GM18858 (cell line): Measurements from ENCODE around the gene TMPRSS9.

Experiments
- ATAC-seq: cut with Tn5 transposase; IDR thresholded peaks from one replicate; pipeline ENCODE4 v1.9.1; 2021; ENCODE audit not compliant: unreplicated experiment

Gene TMPRSS9

DNA sequence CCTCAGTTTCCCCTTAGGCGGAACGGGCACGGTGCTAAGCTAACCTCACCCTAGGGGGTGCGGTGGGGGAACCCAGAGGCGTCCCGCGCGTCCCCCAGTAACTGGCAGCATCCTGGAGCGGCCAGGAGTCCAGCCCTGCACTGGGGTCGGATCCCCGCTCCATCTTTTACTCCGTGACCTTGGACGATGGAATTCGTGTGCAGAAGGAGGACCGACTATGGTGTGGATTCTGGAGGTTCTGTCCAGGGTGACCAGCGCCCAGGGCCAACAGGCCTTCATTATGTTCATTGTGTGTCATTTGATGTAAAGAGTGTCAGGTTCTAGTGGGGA is 31.0 kb upstream of the TMPRSS9 start:
- ATAC-seq, result no peak

DNA sequence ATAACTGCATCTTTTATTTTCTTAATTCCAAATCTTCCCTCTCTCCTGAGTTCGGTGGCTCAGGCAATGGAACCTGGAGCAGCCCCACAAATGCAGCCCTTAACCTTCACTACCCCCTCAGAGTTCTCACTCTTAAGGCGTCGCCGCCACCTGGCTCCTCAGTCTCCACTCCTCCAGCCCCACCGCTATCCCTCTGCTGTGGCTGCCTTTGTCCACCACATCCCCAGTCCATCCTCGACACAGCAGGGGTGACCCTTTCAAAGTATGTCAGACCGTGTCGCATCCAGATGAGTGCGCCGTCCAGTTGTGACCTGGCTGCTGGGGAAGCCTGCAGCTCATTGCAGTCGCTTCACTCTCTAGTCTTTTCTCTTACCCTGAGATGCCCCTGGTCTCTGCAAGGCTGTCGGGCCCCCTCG is 30.6 kb upstream of the TMPRSS9 start:
- no peak for ATAC-seq

DNA sequence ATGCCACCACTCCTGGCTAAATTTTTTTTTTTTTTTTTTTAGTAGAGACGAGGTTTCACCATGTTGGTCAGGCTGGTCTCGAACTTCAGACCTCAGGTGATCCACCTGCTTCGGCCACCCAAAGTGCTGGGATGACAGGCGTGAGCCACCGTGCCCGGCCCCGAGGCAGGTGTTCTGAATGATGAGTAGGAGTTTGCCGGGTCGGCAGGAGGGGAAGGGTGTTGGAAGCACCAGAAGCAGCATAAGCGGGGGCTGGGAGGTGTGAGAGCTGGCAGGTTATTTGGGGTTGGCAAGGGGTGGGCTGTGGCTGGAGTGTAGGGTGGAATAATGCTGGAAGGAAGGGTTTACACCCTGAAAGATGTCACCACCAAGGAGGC is 29.8 kb upstream of the TMPRSS9 start:
- no peak for ATAC-seq

DNA sequence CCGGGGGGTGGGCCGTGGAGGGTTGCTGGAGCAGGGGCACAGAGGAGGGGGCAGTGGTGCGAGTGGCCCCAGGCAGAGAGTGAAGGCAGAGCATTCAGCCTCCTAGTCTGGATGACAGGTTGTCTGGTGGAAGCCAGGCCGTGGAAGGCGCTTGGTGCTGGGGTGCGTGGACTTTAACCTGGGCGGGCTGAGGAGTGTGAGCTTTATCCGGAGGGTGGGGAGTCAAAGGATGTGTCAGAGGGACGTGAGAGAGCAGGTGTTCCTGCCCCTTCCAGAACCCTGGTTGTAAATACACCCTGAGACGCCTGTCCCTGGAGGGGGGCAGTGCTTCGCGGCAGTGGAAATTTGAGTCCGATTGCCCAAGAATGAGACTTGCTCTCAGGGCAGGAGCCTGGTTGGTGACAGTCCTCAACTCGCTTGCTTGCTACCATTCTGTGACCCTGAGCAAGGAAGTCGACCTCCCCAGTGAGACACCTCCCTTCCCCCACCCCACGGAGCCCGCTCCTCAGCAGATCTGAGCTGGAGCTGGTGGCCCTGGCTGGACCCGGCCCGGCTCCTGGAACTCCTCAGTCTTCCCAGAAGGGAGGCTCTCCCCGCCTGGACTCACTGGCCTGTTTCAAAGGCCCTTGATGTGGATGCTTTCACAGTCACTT is 29.3 kb upstream of the TMPRSS9 start:
- no peak for ATAC-seq

DNA sequence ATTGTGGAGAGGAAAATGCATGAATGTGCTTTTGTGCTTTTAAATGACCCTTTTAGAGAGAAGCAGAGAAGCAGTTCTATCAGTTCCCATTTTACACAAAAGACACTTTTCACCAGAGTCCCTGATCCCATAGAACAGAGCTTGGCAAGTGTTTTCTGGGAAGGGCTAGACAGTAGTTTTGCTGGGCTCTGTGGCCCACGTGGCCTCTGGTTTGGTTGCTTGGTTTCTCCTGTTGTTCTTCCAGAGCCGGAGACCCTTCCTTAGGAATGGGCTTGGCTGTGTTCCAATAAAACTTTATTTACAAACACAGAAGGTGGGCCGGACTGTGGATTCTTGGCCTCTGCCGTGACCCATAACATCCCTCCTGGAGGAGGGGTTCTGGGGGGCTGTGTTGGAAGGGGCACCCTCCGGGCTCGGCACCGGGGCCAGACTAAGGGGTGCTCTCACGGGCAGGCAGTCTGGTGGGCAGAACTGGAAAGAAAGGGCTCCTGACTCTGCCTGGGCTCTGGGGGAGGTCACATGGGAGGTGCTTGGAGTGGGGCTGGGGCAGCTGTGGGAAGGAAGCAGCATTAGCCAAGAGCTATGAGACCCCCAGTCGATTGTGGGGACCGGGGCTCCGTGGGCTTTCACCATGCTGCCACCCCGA is 28.3 kb upstream of the TMPRSS9 start:
- ATAC-seq, result no peak

DNA sequence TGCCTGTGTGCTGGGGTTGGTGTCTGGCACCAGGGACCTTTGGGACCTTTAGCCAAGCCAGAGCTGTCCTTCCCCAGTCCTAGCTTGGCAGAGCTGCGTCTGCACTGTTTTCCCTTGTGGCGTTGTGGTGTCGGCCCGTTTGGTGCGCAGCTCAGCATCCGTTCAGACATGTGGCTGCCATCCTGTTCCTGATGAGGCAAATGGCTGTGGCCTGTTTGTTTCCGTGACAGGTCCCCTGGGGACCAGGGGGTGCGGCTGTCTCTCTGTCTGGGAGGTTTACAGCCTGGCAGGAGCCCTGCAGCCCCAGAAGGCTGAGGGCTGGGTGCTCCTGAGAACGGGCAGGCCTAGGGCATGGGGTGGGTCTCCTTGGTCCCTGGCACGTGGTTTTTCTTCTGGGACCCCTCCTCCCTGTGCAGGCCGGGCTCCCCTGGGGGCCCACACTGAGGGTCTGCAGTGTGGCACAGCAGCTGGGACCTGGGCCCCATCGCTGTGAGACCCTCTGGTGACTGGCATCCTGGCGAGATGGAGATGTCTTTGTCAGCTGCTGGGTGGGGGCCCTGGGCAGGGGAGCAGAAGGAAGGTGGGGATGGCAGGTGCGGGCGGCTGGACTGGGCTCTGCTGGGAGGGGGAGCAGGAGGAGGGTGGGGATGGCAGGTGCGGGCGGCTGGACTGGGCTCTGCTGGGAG is 27.6 kb upstream of the TMPRSS9 start:
- no peak for ATAC-seq

DNA sequence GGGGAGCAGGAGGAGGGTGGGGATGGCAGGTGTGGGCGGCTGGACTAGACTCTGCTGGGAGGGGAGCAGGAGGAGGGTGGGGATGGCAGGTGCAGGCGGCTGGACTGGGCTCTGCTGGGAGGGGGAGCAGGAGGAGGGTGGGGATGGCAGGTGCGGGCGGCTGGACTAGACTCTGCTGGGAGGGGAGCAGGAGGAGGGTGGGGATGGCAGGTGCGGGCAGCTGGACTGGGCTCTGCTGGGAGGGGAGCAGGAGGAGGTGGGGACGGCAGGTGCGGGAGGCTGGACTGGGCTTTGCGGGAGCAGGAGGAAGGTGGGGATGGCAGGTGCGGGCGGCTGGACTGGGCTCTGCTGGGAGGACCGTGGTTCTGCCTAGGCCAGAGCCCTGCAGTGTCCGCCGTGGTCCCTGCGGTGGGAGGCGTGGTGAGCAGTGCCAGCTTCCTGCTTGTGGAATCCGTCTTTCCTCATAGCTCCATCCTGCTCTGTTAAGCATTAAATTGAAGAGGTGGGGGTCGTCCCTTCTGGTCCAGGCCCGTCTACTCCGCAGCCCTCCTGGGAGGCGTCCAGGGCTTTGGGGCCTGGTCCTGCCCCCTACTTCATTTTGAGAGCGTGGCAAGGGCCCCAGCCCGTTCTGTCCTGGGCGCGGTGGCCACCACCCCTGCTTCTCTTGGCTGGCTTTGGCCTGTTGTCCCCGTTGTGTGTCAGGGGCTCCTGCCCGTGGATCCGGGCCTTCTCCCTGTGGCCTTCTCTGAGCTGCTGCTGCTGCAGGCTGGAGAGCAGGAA is 26.8 kb upstream of the TMPRSS9 start:
- no peak for ATAC-seq

DNA sequence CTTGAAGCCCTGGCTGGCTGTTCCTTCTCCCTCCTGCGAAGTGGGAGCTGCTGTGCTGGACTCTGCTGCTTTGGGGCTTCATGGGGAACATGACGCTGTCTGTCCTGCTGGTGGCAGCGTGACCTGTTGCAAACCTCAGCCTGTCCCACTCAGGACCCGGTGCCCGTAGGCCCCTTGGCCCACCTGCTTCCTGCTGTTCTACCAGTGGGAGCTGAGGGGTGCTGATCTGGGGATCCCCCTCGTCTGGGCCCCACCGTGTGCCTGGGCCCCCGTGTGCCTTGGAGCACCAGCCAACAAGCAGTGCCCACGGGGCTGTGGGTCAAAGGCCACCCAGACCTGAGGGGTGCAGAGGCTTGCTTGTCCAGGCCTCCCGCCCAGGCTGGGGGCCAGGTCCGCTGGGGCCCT is 26.3 kb upstream of the TMPRSS9 start:
- ATAC-seq, result no peak

DNA sequence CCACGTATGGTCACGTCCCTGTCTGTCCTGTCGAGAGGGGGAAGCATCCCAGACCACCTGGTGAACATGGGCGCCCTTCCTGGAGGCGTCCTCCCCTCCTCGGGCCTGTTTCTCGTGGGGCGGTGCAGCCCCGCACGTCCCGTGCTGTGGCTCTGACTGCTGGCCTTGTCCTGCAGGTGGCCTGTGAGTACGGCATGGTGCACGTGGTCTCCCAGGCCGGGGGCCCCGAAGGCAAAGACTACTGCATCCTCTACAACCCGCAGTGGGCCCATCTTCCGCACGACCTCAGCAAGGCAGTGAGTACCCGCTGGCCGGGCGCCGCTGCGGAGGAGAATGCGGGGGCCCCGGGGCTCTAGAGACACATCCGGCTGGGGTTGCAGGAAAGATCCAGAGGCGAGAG is 25.6 kb upstream of the TMPRSS9 start:
- ATAC-seq, result no peak

DNA sequence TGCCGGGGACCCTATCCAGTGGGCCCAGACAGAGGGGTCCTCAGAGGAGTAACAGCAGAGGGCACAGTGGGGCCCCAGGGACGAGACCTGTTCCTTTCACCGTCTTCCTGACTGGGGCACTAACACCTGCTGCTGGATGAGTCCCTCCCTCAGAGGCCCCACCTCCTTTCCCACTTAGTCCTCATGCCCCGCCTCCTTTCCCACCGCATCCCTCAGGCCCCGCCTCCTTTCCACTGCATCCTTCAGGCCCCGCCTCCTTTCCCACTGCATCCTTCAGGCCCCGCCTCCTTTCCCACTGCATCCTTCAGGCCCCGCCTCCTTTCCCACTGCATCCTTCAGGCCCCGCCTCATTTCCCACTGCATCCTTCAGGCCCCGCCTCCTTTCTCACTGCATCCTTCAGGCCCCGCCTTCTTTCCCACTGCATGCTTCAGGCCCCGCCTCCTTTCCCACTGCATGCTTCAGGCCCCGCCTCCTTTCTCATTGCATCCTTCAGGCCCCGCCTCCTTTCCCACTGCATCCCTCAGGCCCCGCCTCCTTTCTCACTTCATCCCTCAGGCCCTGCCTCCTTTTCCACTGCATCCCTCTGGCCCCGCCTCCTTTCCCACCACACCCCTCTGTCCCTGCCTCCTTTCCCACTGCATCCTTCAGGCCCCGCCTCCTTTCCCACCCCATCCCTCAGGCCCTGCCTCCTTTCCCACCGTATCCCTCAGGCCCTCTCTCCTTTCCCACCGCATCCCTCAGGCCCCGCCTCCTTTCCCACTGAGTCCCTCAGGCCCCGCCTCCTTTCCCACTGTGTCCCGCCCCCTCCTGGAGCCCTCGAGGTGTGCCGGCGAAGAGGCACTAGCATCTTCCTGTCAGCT is 24.8 kb upstream of the TMPRSS9 start:
- ATAC-seq, result no peak

DNA sequence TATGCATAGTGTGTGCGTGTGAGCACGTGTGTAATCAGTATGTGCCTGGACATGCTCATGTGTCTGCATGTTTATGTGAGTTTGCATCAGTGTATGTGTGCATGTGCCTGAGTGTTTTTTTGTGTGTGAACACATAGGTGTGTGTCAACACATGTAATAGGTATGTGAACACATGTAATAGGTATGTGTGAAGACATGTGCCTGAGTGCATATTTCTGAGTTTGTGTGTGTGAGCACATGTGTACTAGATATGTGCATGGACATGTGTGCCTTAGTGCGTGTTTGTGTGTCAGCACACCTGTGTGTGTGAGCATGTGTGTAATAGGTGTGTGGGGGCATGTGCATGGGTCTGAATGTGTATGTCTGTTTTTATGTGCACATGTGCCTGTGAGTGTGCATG is 24.2 kb upstream of the TMPRSS9 start:
- ATAC-seq, result no peak

DNA sequence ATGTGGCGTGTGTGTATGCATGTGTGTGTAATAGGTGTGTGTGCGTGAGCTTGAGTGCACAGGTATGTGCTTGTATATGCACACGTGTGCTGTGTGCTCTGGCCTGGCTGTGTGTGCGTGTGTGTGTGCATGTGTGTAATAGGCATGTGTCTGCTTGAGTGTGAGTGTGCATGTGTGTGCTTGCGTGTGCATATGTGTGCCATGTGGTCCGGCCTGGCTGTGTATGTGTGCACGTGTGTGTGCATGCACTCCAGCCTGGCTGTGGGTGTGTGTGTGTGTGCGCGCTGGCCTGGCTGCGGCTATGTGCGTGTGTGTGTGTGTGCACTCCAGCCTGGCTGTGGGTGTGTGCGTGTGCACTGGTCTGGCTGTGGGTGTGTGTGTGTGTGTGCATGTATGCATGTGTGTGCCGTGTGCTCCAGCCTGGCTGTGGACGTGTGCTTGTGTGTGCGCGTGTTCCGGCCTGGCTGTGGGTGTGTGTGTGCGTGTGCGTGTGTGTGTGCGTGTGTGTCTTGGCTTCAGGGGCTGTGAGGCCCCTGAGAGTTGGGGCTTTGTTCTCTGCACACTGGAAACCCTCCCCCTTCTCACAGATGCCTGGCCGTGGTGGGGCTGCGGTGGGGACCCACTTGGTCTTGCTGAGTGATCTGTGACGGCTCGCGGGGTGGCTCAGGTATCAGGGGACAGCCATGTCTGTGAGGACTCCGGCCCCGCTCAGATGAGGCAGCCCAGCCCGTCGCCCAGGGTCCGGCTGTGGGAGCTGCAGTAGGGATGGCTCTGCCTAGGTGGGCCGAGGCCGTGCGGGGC is 23.3 kb upstream of the TMPRSS9 start:
- no peak for ATAC-seq

DNA sequence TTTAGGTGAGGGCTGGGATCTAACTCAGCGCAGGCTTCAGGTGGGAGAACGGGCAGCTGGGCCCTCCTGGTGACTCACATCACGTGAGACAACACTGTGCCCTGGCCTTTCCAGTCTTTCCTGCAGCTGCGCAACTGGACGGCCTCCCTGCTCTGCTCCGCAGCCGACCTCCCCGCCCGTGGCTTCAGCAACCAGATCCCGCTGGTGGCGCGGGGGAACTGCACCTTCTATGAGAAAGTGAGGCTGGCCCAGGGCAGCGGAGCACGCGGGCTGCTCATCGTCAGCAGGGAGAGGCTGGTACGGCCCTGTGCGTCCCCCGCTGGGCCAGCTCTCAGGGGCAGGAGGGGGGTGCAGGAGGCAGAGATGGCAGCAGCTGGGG is 22.7 kb upstream of the TMPRSS9 start:
- no peak for ATAC-seq

DNA sequence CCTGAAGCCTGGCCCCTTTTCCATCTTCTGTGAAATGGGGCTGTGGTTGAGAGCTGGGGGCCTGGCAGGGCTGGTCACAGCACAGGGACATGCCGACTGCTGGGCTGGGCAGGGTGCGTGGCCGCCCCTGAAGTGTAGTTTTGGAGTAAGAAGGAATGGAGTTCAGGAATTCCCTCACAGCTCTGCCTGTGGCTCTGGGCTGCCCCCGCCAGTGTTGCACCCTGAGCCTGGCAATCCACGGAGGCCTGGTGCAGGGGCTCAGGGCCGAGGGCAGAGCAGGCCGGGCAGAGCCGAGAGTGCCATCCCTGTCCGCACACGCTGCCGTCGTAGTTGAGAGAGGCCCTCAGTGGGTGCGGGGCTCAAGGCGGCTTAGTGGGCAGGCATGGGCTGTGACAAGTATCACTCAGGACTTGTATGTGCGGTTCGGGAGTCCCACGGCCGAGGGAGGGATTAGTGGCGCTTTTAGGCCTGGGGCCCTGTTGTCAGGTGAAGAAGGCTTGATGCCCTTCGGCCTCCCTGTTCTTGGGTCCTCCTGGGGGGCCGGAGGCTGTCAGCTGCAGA is 21.9 kb upstream of the TMPRSS9 start:
- no peak for ATAC-seq

DNA sequence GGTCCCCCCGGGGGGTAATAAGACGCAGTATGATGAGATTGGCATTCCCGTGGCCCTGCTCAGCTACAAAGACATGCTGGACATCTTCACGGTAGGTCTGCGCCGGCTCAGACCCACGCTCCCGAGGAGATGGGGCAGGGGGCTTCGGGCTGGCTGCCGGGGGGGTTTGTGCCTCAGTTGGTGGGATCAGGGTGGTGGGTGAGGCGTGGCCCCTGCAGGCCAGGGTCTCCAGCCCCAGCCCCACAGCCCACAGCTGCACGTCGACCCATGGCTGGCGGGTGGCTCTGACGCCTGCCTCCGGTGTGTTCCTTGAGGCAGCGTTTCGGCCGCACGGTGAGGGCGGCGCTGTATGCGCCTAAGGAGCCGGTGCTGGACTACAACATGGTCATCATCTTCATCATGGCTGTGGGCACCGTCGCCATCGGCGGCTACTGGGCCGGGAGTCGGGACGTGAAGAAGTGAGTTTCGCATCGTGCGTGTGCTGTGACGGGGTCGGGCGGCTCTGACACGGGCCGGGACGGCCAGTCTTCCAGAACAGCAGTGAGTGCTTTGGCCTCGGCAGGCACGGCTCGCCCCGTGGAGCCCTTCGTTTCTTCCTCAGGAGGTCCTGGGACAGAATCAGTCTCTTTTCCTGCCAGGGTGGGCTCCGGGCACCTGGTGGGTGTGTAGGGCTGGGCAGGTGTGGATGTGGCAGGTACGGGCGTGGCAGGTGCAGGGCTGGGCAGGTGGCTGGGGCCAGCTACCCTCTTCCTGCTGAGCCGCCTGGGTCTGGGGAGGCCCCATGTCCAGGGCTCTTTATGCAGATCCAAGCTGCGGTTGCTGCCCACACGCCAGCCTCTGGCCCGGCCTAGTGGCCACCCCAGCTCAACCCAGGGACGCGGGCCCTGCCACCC is 21.1 kb upstream of the TMPRSS9 start:
- ATAC-seq, result no peak

DNA sequence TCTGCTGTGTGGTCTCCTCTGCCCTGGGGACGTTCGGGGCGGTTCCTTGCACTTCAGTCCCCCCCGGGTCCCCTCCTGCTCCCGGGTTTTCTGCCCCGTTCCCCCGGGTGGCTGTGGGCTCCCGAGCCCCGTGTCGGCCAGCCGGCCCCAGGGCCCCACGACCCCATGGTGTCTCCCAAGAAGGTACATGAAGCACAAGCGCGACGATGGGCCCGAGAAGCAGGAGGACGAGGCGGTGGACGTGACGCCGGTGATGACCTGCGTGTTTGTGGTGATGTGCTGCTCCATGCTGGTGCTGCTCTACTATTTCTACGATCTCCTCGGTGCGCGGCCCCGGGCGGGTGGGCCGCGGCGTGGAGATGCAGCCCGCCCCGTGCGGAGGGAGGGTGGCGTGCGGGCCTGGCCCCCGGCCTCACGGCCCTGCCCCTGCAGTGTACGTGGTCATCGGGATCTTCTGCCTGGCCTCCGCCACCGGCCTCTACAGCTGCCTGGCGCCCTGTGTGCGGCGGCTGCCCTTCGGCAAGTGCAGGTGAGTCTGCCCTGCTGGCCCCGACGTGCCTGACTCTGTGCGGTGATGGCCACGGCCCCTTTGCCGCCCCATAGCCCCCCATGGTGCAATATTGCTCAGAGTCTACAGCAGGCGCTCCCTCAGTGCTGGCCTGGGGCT is 20.3 kb upstream of the TMPRSS9 start:
- no peak for ATAC-seq

DNA sequence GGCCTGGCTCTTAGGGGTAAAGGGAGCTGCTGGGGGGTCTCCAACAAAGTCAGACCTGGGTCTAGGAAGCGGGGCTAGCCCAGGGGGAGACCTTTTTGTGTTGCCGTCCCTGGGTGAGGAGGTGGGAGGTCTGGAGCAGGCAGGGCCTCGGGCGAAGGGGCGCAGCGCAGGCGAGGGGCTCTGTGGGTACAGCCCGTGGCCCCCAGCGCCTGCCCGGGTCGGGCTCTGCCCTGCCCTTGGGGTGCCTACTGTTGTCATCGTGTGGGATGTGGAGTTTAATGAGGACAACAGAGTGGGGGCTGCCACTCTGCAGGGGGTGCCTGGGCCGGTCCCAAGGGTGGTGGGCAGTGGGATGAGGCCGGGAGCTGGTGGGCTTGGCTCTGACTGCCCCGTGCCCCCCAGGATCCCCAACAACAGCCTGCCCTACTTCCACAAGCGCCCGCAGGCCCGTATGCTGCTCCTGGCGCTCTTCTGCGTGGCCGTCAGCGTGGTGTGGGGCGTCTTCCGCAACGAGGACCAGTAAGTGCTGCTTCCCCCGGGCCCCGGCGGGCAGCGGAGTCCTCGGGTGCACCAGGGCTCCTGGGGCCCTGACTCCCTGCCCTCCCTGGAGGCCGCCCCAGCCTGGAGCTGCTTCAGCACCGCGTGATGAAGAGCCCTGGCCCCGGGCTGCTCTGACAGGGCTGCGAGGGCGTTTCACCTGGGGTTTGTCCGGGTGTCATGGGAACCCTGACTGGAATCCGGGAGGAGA is 19.4 kb upstream of the TMPRSS9 start:
- no peak for ATAC-seq
